HepG2 (cell line): ENCODE data around the gene UBE2D4. TPM values are rescaled to one million over a fixed set of nuclear protein-coding genes. Genes with fewer than 3 reads are reported as not detected.
A peak's percentile ranks its signal among the peaks of the same experiment; 100 is the strongest.

Experiments
- BORCS8-MEF2B ChIP-seq: sonication (generic); formaldehyde crosslinking; IDR thresholded peaks from 2 replicates; pipeline ENCODE4 v1.8.0; 2022; ENCODE audit warnings: mild to moderate bottlenecking, missing genetic modification reagents
- FOXM1 ChIP-seq: sonication (generic); formaldehyde crosslinking; IDR thresholded peaks from 2 replicates; pipeline ENCODE4 v1.5.0; 2020; ENCODE audit warnings: missing genetic modification reagents
- HDAC1 ChIP-seq: sonication (generic); formaldehyde crosslinking; IDR thresholded peaks from 2 replicates; pipeline ENCODE4 v1.5.1; 2020; ENCODE audit warnings: mild to moderate bottlenecking, missing genetic modification reagents
- MIXL1 ChIP-seq: IDR thresholded peaks from 2 replicates; pipeline ENCODE4 v1.6.1; 2016
- PRMT3 ChIP-seq: sonication (generic); formaldehyde crosslinking; IDR thresholded peaks from 2 replicates; pipeline ENCODE4 v1.8.1; 2022; ENCODE audit warnings: low read depth, mild to moderate bottlenecking, moderate library complexity, missing genetic modification reagents, borderline replicate concordance
- REXO4 ChIP-seq: sonication (generic); formaldehyde crosslinking; IDR thresholded peaks from 2 replicates; pipeline ENCODE4 v1.8.0; 2022; ENCODE audit warnings: missing genetic modification reagents, mild to moderate bottlenecking, borderline replicate concordance
- SMAD3 ChIP-seq: sonication (generic); formaldehyde crosslinking; IDR thresholded peaks from 2 replicates; pipeline ENCODE4 v1.4.0; 2020; ENCODE audit warnings: missing genetic modification reagents
- ZIK1 ChIP-seq: sonication (generic); formaldehyde crosslinking; IDR thresholded peaks from 2 replicates; pipeline ENCODE4 v1.5.0; 2020; ENCODE audit warnings: mild to moderate bottlenecking, low read depth, missing genetic modification reagents, borderline replicate concordance
- ZNF446 ChIP-seq: sonication (generic); formaldehyde crosslinking; IDR thresholded peaks from 2 replicates; pipeline ENCODE4 v1.5.0; 2020; ENCODE audit warnings: mild to moderate bottlenecking, missing genetic modification reagents
- ZNF7 ChIP-seq: IDR thresholded peaks from 2 replicates; pipeline ENCODE4 v1.6.1; 2016; ENCODE audit warnings: missing biosample characterization, missing genetic modification reagents
- ZNF781 ChIP-seq: sonication (generic); formaldehyde crosslinking; IDR thresholded peaks from 2 replicates; pipeline ENCODE4 v1.5.1; 2020; ENCODE audit warnings: borderline replicate concordance, mild to moderate bottlenecking, missing genetic modification reagents; ENCODE audit errors: not compliant biosample characterization
- polyA plus RNA-seq, 8 experiments: library from polyadenylated mRNA; depleted of rRNA in 3 of 8; stranded (reverse) in 7 of 8; unstranded in 1 of 8; fragments of >200 nt; fragmentation: Illumina TruSeq in 4 of 8; extraction: Trizol in 4 of 8; gene quantifications; 2 replicates each; pipeline versions ENCODE4 v1.2.1 to v1.2.3, GENCODE V29; 2011 to 2016; ENCODE audit warnings: low read depth in 4 of 8, missing spikeins in 1 of 8, mixed read lengths in 1 of 8; ENCODE audit not compliant: insufficient read depth in 1 of 8
- total RNA-seq, 5 experiments: library from RNA; depleted of rRNA; stranded (reverse); fragments of >200 nt; fragmentation: Illumina TruSeq; extraction: Trizol; gene quantifications; 2 replicates each; pipeline ENCODE4 v1.2.3, GENCODE V29; 2016; ENCODE audit warnings: low read depth in 1 of 5
- TF ChIP-seq, protein P1 (sequence below): IDR thresholded peaks from 2 replicates; pipeline ENCODE4 v1.4.0; 2020; ENCODE audit warnings: mild to moderate bottlenecking, missing genetic modification reagents
- TF ChIP-seq, protein P2 (sequence below): sonication (generic); formaldehyde crosslinking; conservative IDR thresholded peaks from 2 replicates; pipeline ENCODE4 v1.4.0; 2020; ENCODE audit warnings: mild to moderate bottlenecking, missing genetic modification reagents, moderate library complexity
- TF ChIP-seq, protein P3 (sequence below): sonication (generic); formaldehyde crosslinking; IDR thresholded peaks from 2 replicates; pipeline ENCODE4 v1.5.1; 2020; ENCODE audit warnings: missing genetic modification reagents, mild to moderate bottlenecking, borderline replicate concordance

Gene UBE2D4
- total and polyA plus RNA-seq, 2 of the 13 experiments (the other 11 are each of a cell fraction or from before 2014, with no cell fraction given) = 9.9 to 16.0 TPM

DNA sequence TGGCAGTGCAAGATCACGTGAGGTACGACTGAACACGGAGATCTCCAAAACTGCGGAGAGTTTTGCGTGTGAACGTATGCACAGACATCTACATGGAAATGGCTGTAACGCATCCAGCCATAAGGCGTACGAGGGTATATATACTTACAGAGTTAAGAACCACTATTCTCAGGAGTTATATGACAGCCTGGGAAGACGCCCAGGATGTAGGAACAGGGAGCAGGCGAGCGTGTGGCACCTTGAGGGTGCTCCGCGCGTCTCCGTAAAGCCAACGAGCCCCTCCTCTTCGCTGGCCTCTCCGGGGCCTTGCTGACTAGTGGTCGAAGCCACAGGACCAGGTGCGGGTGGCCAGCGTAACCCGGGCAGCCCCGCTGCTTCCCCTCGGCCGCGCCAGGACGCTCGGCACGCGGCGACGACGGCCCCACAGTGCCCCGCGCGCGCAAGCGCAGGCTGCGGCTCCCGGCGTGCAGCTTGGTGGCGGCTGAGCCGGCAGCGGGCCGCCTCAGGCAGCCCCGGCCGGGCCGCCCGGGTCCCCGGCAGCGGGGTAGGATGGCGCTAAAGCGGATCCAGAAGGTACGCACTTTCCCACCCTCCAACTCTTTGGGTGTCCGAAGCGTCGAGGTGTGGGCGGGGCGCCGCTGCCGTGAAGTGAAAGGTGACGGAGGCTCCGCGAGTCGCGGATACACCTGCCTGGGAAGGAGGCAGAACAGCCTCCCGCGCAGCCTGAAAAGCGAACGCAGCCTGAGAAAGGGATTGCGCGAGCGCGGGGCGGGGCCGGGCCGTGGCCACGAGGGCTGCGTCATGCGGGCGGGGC is at the start of gene UBE2D4 (continued):
- TF ChIP-seq ZNF7 (CRISPR knock-in tag) (no peak), BORCS8-MEF2B (CRISPR knock-in tag) (peak; percentile 95), SMAD3 (CRISPR knock-in tag) (peak; percentile 30; the same call in 1 of the 2 replicates), MIXL1 (CRISPR knock-in tag) (no peak; the same call in 1 of the 2 replicates), ZNF781 (peak; percentile 59), ZIK1 (CRISPR knock-in tag) (peak; percentile 93; the same call in 1 of the 2 replicates), ZNF446 (CRISPR knock-in tag) (peak; percentile 86; the same call in 1 of the 2 replicates), PRMT3 (CRISPR knock-in tag) (peak; percentile 71; the same call in 1 of the 2 replicates), FOXM1 (CRISPR knock-in tag) (no peak), REXO4 (CRISPR knock-in tag) (0 out of 2 replicates have a peak, but pooled peaks have one; percentile 77), HDAC1 (peak; percentile 83)
- TF ChIP-seq, protein P1, sequence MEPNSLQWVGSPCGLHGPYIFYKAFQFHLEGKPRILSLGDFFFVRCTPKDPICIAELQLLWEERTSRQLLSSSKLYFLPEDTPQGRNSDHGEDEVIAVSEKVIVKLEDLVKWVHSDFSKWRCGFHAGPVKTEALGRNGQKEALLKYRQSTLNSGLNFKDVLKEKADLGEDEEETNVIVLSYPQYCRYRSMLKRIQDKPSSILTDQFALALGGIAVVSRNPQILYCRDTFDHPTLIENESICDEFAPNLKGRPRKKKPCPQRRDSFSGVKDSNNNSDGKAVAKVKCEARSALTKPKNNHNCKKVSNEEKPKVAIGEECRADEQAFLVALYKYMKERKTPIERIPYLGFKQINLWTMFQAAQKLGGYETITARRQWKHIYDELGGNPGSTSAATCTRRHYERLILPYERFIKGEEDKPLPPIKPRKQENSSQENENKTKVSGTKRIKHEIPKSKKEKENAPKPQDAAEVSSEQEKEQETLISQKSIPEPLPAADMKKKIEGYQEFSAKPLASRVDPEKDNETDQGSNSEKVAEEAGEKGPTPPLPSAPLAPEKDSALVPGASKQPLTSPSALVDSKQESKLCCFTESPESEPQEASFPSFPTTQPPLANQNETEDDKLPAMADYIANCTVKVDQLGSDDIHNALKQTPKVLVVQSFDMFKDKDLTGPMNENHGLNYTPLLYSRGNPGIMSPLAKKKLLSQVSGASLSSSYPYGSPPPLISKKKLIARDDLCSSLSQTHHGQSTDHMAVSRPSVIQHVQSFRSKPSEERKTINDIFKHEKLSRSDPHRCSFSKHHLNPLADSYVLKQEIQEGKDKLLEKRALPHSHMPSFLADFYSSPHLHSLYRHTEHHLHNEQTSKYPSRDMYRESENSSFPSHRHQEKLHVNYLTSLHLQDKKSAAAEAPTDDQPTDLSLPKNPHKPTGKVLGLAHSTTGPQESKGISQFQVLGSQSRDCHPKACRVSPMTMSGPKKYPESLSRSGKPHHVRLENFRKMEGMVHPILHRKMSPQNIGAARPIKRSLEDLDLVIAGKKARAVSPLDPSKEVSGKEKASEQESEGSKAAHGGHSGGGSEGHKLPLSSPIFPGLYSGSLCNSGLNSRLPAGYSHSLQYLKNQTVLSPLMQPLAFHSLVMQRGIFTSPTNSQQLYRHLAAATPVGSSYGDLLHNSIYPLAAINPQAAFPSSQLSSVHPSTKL (CRISPR knock-in tag) = peak; percentile 29; the same call in 1 of the 2 replicates
- TF ChIP-seq, protein P2, sequence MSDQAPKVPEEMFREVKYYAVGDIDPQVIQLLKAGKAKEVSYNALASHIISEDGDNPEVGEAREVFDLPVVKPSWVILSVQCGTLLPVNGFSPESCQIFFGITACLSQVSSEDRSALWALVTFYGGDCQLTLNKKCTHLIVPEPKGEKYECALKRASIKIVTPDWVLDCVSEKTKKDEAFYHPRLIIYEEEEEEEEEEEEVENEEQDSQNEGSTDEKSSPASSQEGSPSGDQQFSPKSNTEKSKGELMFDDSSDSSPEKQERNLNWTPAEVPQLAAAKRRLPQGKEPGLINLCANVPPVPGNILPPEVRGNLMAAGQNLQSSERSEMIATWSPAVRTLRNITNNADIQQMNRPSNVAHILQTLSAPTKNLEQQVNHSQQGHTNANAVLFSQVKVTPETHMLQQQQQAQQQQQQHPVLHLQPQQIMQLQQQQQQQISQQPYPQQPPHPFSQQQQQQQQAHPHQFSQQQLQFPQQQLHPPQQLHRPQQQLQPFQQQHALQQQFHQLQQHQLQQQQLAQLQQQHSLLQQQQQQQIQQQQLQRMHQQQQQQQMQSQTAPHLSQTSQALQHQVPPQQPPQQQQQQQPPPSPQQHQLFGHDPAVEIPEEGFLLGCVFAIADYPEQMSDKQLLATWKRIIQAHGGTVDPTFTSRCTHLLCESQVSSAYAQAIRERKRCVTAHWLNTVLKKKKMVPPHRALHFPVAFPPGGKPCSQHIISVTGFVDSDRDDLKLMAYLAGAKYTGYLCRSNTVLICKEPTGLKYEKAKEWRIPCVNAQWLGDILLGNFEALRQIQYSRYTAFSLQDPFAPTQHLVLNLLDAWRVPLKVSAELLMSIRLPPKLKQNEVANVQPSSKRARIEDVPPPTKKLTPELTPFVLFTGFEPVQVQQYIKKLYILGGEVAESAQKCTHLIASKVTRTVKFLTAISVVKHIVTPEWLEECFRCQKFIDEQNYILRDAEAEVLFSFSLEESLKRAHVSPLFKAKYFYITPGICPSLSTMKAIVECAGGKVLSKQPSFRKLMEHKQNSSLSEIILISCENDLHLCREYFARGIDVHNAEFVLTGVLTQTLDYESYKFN (CRISPR knock-in tag) = peak; percentile 40
- TF ChIP-seq, protein P3, sequence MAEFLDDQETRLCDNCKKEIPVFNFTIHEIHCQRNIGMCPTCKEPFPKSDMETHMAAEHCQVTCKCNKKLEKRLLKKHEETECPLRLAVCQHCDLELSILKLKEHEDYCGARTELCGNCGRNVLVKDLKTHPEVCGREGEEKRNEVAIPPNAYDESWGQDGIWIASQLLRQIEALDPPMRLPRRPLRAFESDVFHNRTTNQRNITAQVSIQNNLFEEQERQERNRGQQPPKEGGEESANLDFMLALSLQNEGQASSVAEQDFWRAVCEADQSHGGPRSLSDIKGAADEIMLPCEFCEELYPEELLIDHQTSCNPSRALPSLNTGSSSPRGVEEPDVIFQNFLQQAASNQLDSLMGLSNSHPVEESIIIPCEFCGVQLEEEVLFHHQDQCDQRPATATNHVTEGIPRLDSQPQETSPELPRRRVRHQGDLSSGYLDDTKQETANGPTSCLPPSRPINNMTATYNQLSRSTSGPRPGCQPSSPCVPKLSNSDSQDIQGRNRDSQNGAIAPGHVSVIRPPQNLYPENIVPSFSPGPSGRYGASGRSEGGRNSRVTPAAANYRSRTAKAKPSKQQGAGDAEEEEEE (CRISPR knock-in tag) = no peak
